SK-N-MC (cell line): ENCODE data around the gene PDE4D.

Experiments used
- DNase-seq: peaks from one replicate; pipeline ENCODE4 v3.0.0-alpha.2; 2011; ENCODE audit warnings: low read depth, low spot score
- H3K27ac ChIP-seq: fragments of 200-600 bp; sonication (generic); 2 replicates; pipeline ENCODE4 v1.5.1; 2016; ENCODE audit warnings: mixed run types
- H3K36me3 ChIP-seq: fragments of 200-600 bp; sonication (generic); 2 replicates; pipeline ENCODE4 v1.6.1; 2017; ENCODE audit warnings: antibody characterized with exemption, low read length, mixed read lengths; ENCODE audit not compliant: insufficient read depth
- H3K4me3 ChIP-seq: fragments of 200-600 bp; sonication (generic); 2 replicates; pipeline ENCODE4 v1.5.1; 2016
- H3K9ac ChIP-seq: fragments of 200-600 bp; sonication (generic); 2 replicates; pipeline ENCODE4 v1.8.0; 2017; ENCODE audit warnings: mixed run types, mixed read lengths; ENCODE audit not compliant: insufficient read length
- H3K9me3 ChIP-seq: fragments of 200-600 bp; sonication (generic); 2 replicates; pipeline ENCODE4 v1.6.1; 2017; ENCODE audit warnings: low read depth, mild to moderate bottlenecking, antibody characterized with exemption, low read length, moderate library complexity, mixed read lengths
- EZH2 ChIP-seq: fragments of 200-600 bp; sonication (generic); IDR thresholded peaks from one replicate; pipeline ENCODE4 v1.6.1; 2017; ENCODE audit warnings: antibody characterized with exemption
- FOXP2 ChIP-seq: optimal IDR thresholded peaks from 2 replicates; pipeline ENCODE3; 2011; ENCODE audit warnings: mild to moderate bottlenecking, moderate library complexity; ENCODE audit not compliant: insufficient read depth; ENCODE audit errors: extremely low read length, control extremely low read depth
- POLR2AphosphoS5 ChIP-seq: IDR thresholded peaks from 2 replicates; pipeline ENCODE4 v1.6.1; 2012; ENCODE audit warnings: mild to moderate bottlenecking, low read depth, low read length, borderline replicate concordance

The PDE4D gene

GRCh38 chr5:58933891-58934628, 959.5 kb downstream of the PDE4D start:
- Histone ChIP-seq H3K27ac (no peak overlapping the region), H3K9ac (no peak overlapping the region), H3K4me3 (no peak overlapping the region), H3K36me3 (no peaks in the 10 kb centered on the region), H3K9me3 (no peaks in the 10 kb centered on the region)
- no peak for TF ChIP-seq FOXP2
- TF ChIP-seq POLR2AphosphoS5 = no peak
- TF ChIP-seq EZH2 = no peak
- DNase-seq = no peak

GRCh38 chr5:58932057-58932612, 961.4 kb downstream of the PDE4D start:
- no peak overlapping the region for H3K27ac ChIP-seq
- TF ChIP-seq EZH2 (no peak), FOXP2 (no peak), POLR2AphosphoS5 (no peak)
- H3K4me3 ChIP-seq = no peak overlapping the region
- no peak for DNase-seq
- H3K9ac ChIP-seq = no peak overlapping the region
- H3K9me3 ChIP-seq = no peaks in the 10 kb centered on the region
- no peaks in the 10 kb centered on the region for H3K36me3 ChIP-seq

GRCh38 chr5:58930520-58930919, 963.0 kb downstream of the PDE4D start:
- Histone ChIP-seq H3K27ac (no peak overlapping the region), H3K9me3 (no peaks in the 10 kb centered on the region), H3K36me3 (no peaks in the 10 kb centered on the region), H3K4me3 (no peak overlapping the region), H3K9ac (no peak overlapping the region)
- TF ChIP-seq EZH2 = no peak
- no peak for TF ChIP-seq FOXP2
- no peak for TF ChIP-seq POLR2AphosphoS5
- no peak for DNase-seq

- Histone ChIP-seq H3K36me3 (no peaks in the 10 kb centered on the region), H3K27ac (no peak overlapping the region), H3K4me3 (no peak overlapping the region), H3K9ac (no peak overlapping the region), H3K9me3 (no peaks in the 10 kb centered on the region)
- TF ChIP-seq POLR2AphosphoS5 (no peak), EZH2 (no peak), FOXP2 (no peak)
- no peak for DNase-seq
These were observed 963.8 kb downstream of the PDE4D start for GRCh38 chr5:58929726-58930125.

- no peak overlapping the region for H3K27ac ChIP-seq
- TF ChIP-seq POLR2AphosphoS5 (no peak), FOXP2 (no peak), EZH2 (no peak)
- no peak for DNase-seq
These were observed 965.6 kb downstream of the PDE4D start for GRCh38 chr5:58927938-58928337.

GRCh38 chr5:58927181-58927580, 966.3 kb downstream of the PDE4D start:
- no peak for DNase-seq
- Histone ChIP-seq H3K9me3 (no peaks in the 10 kb centered on the region), H3K36me3 (no peaks in the 10 kb centered on the region), H3K4me3 (no peak overlapping the region), H3K27ac (no peak overlapping the region), H3K9ac (no peak overlapping the region)
- TF ChIP-seq EZH2 (no peak), POLR2AphosphoS5 (no peak), FOXP2 (no peak)

More at GRCh38 chr5:58927938-58928337, 965.6 kb downstream of the PDE4D start:
- Histone ChIP-seq H3K9ac (no peak overlapping the region), H3K9me3 (no peaks in the 10 kb centered on the region), H3K4me3 (no peak overlapping the region), H3K36me3 (no peaks in the 10 kb centered on the region)

- H3K27ac ChIP-seq = no peak overlapping the region
- no peak overlapping the region for H3K4me3 ChIP-seq
- DNase-seq = no peak
- no peak overlapping the region for H3K9ac ChIP-seq
- no peaks in the 10 kb centered on the region for H3K9me3 ChIP-seq
- no peak for TF ChIP-seq POLR2AphosphoS5
- no peak for TF ChIP-seq FOXP2
- TF ChIP-seq EZH2 = no peak
- H3K36me3 ChIP-seq = no peaks in the 10 kb centered on the region
These were observed 967.0 kb downstream of the PDE4D start for GRCh38 chr5:58926541-58926935.

GRCh38 chr5:58925627-58926540, 967.6 kb downstream of the PDE4D start:
- H3K27ac ChIP-seq = no peak overlapping the region
- no peak for DNase-seq
- TF ChIP-seq EZH2 (no peak), FOXP2 (no peak)

GRCh38 chr5:58924306-58924705, 969.2 kb downstream of the PDE4D start:
- H3K4me3 ChIP-seq = no peak overlapping the region
- no peak overlapping the region for H3K27ac ChIP-seq
- no peak for DNase-seq
- TF ChIP-seq EZH2 (no peak), POLR2AphosphoS5 (no peak), FOXP2 (no peak)
- H3K36me3 ChIP-seq = no peaks in the 10 kb centered on the region
- no peaks in the 10 kb centered on the region for H3K9me3 ChIP-seq
- no peak overlapping the region for H3K9ac ChIP-seq

More at GRCh38 chr5:58925627-58926540, 967.6 kb downstream of the PDE4D start:
- no peaks in the 10 kb centered on the region for H3K9me3 ChIP-seq
- H3K36me3 ChIP-seq = no peaks in the 10 kb centered on the region
- H3K9ac ChIP-seq = no peak overlapping the region
- H3K4me3 ChIP-seq = no peak overlapping the region
